Astrocyte of the spinal cord (primary cell): ENCODE measurements around the gene PALLD.
A peak's percentile ranks its signal among the peaks of the same experiment; 100 is the strongest.

Experiments
- DNase-seq: peaks from one replicate; pipeline ENCODE4 v3.0.0; 2011; ENCODE audit warnings: low read depth, low spot score
- H3K4me3 ChIP-seq: 2 replicates; pipeline ENCODE4 v1.5.1; 2011; ENCODE audit warnings: low read depth, mild to moderate bottlenecking, low read length, moderate library complexity
- CTCF ChIP-seq: IDR thresholded peaks from 2 replicates; pipeline ENCODE4 v1.5.1; 2012; ENCODE audit warnings: low read depth, mild to moderate bottlenecking, low read length, inconsistent platforms
- in situ Hi-C: cut with HindIII; loops from 2 replicates; pipeline ENCODE4 v1.10.0; 2017; ENCODE audit warnings: low sequenced_read_pairs

Gene PALLD

GRCh38 chr4:168919706-168920324 lies 423.0 kb downstream of the PALLD start:
- TF ChIP-seq CTCF: no peak
- no peak for DNase-seq
- in situ Hi-C loops: no loop called here
- H3K4me3 ChIP-seq: no peak overlapping the region

- in situ Hi-C loops: no loop called here
- no peak overlapping the region for H3K4me3 ChIP-seq
- no peak for TF ChIP-seq CTCF
- DNase-seq: no peak
Observed at GRCh38 chr4:168920441-168921065, 423.7 kb downstream of the PALLD start.

GRCh38 chr4:168923526-168924194 lies 426.8 kb downstream of the PALLD start:
- DNase-seq: peak; percentile 78
- H3K4me3 ChIP-seq: no peak overlapping the region
- in situ Hi-C loops: no loop called here
- TF ChIP-seq CTCF: peak; percentile 78

GRCh38 chr4:168924667-168925066 lies 427.8 kb downstream of the PALLD start:
- H3K4me3 ChIP-seq: no peak overlapping the region
- in situ Hi-C loops: no loop called here
- TF ChIP-seq CTCF: no peak
- DNase-seq: no peak

- no peak overlapping the region for H3K4me3 ChIP-seq
- TF ChIP-seq CTCF: no peak
- in situ Hi-C loops: no loop called here
- no peak for DNase-seq
Observed at GRCh38 chr4:168925789-168926490, 429.1 kb downstream of the PALLD start.

GRCh38 chr4:168928346-168928745 lies 431.5 kb downstream of the PALLD start:
- no peak for DNase-seq
- TF ChIP-seq CTCF: no peak
- in situ Hi-C loops: no loop called here
- no peak overlapping the region for H3K4me3 ChIP-seq
